SK-N-SH (cell line): Measurements from ENCODE around the gene TTC28. TPM values are rescaled to one million over a fixed set of nuclear protein-coding genes. Genes with fewer than 3 reads are reported as not detected.

Source experiments
- CTCF ChIA-PET: fragments of 300-600, 350-600 bp; formaldehyde crosslinking; extraction: SDS; loops from one replicate; lab custom pipeline; 2021; lab: Yijun Ruan, JAX
- POLR2A ChIA-PET: fragments of 350-600 bp; sonication (Branson Sonifier 250); formaldehyde crosslinking; extraction: SDS; loops from one replicate; lab custom pipeline; 2020; ENCODE audit warnings: antibody characterized with exemption, inconsistent platforms; lab: Yijun Ruan, JAX
- DNase-seq: peaks from one replicate; pipeline ENCODE4 v3.0.0; 2012
- H2AFZ ChIP-seq: fragments of 200-600 bp; sonication (generic); 2 replicates; pipeline ENCODE4 v1.8.1; 2016; ENCODE audit warnings: antibody characterized with exemption, mild to moderate bottlenecking, low read depth
- H3F3A ChIP-seq: fragments of 200-600 bp; sonication (generic); replicated peaks from 2 replicates; pipeline ENCODE3; 2016; ENCODE audit warnings: antibody characterized with exemption, mild to moderate bottlenecking; ENCODE audit not compliant: insufficient read depth
- H3K27ac ChIP-seq, 2 experiments: fragments of 200-500 bp in 1 of 2; fragments of 200-600 bp in 1 of 2; sonication (Bioruptor generic) in 1 of 2; sonication (generic), shearing (Covaris generic) in 1 of 2; 2 replicates each; pipeline versions ENCODE4 v1.5.1 to v1.6.1; 2014 to 2016; ENCODE audit warnings: low read depth in 2 of 2, inconsistent platforms in 1 of 2, low read length in 1 of 2, mild to moderate bottlenecking in 1 of 2, mixed read lengths in 1 of 2
- H3K27me3 ChIP-seq: fragments of 200-600 bp; sonication (generic), shearing (Covaris generic); 2 replicates; pipeline ENCODE4 v1.6.1; 2016; ENCODE audit warnings: mixed run types; ENCODE audit not compliant: insufficient read depth
- H3K36me3 ChIP-seq, 2 experiments: fragments of 200-500 bp in 1 of 2; fragments of 200-600 bp in 1 of 2; sonication (Bioruptor generic) in 1 of 2; sonication (generic) in 1 of 2; replicated peaks in 1 of 2; 2 replicates each; pipeline versions ENCODE3 to v1.5.1; 2014 to 2016; ENCODE audit warnings: low read length in 1 of 2, mild to moderate bottlenecking in 1 of 2; ENCODE audit not compliant: insufficient read depth in 2 of 2, control insufficient read depth in 1 of 2
- H3K4me1 ChIP-seq, 2 experiments: fragments of 200-500 bp in 1 of 2; fragments of 200-600 bp in 1 of 2; sonication (Bioruptor generic) in 1 of 2; sonication (generic), shearing (Covaris generic) in 1 of 2; 2 replicates each; pipeline versions ENCODE4 v1.5.1 to v1.6.1; 2014 to 2016; ENCODE audit warnings: low read depth in 1 of 2, low read length in 1 of 2, mixed run types in 1 of 2; ENCODE audit not compliant: insufficient read depth in 2 of 2, control insufficient read depth in 1 of 2
- H3K4me2 ChIP-seq: fragments of 200-600 bp; sonication (generic), shearing (Covaris generic); 2 replicates; pipeline ENCODE4 v1.6.1; 2017; ENCODE audit warnings: mixed run types
- H3K4me3 ChIP-seq, 2 experiments: fragments of 200-500 bp in 1 of 2; fragments of 200-600 bp in 1 of 2; sonication (Bioruptor generic) in 1 of 2; sonication (generic), shearing (Covaris generic) in 1 of 2; 2 replicates each; pipeline versions ENCODE4 v1.5.1 to v1.8.1; 2014 to 2016; ENCODE audit warnings: low read depth in 2 of 2, inconsistent platforms in 1 of 2, low read length in 1 of 2, mild to moderate bottlenecking in 1 of 2, mixed read lengths in 1 of 2, moderate library complexity in 1 of 2
- H3K79me2 ChIP-seq: fragments of 200-600 bp; sonication (generic); 2 replicates; pipeline ENCODE4 v1.8.1; 2017; ENCODE audit warnings: mild to moderate bottlenecking; ENCODE audit not compliant: insufficient read depth
- H3K9ac ChIP-seq: fragments of 200-600 bp; sonication (generic); 2 replicates; pipeline ENCODE4 v1.6.1; 2017; ENCODE audit warnings: mixed run types
- H3K9me2 ChIP-seq: fragments of 200-600 bp; sonication (generic); 2 replicates; pipeline ENCODE4 v1.6.1; 2017; ENCODE audit warnings: mixed run types
- H3K9me3 ChIP-seq: fragments of 200-600 bp; sonication (generic); 2 replicates; pipeline ENCODE4 v1.6.1; 2017; ENCODE audit warnings: mixed run types, mild to moderate bottlenecking, moderate library complexity
- H4K20me1 ChIP-seq: fragments of 200-600 bp; sonication (generic); 2 replicates; pipeline ENCODE4 v1.6.1; 2017; ENCODE audit warnings: mild to moderate bottlenecking, mixed run types; ENCODE audit not compliant: insufficient read depth
- ELF1 ChIP-seq: IDR thresholded peaks from 2 replicates; pipeline ENCODE4 v1.4.0; 2012
- FOSL2 ChIP-seq: IDR thresholded peaks from 2 replicates; pipeline ENCODE4 v1.4.0; 2012; ENCODE audit warnings: low read depth, mild to moderate bottlenecking, moderate library complexity, borderline replicate concordance
- FOXM1 ChIP-seq: IDR thresholded peaks from 2 replicates; pipeline ENCODE4 v1.4.0; 2012; ENCODE audit warnings: low read depth, mild to moderate bottlenecking
- GABPA ChIP-seq: IDR thresholded peaks from 2 replicates; pipeline ENCODE4 v1.4.0; 2012; ENCODE audit warnings: low read depth, mild to moderate bottlenecking
- GATA2 ChIP-seq: sonication (generic); formaldehyde crosslinking; IDR thresholded peaks from 2 replicates; pipeline ENCODE4 v1.5.0; 2020; ENCODE audit warnings: mild to moderate bottlenecking, missing genetic modification reagents
- JUND ChIP-seq: IDR thresholded peaks from 2 replicates; pipeline ENCODE4 v1.4.0; 2012
- MEF2A ChIP-seq: IDR thresholded peaks from 2 replicates; pipeline ENCODE4 v1.4.0; 2012; ENCODE audit warnings: low read depth, borderline replicate concordance
- MXI1 ChIP-seq: IDR thresholded peaks from 2 replicates; pipeline ENCODE4 v1.6.1; 2012; ENCODE audit warnings: mild to moderate bottlenecking, low read depth, low read length, improper control_type of control experiment
- NFIC ChIP-seq: IDR thresholded peaks from 2 replicates; pipeline ENCODE4 v1.4.0; 2012; ENCODE audit warnings: borderline replicate concordance
- NRF1 ChIP-seq: IDR thresholded peaks from 2 replicates; pipeline ENCODE4 v1.6.1; 2012; ENCODE audit warnings: low read depth, mild to moderate bottlenecking, low read length
- POLR2AphosphoS5 ChIP-seq: IDR thresholded peaks from 2 replicates; pipeline ENCODE4 v1.6.1; 2012; ENCODE audit warnings: low read depth, low read length
- RFX5 ChIP-seq: IDR thresholded peaks from 2 replicates; pipeline ENCODE4 v1.6.1; 2012; ENCODE audit warnings: mild to moderate bottlenecking, improper control_type of control experiment, low read length
- RXRA ChIP-seq: IDR thresholded peaks from 2 replicates; pipeline ENCODE4 v1.4.0; 2012; ENCODE audit warnings: low read depth, mild to moderate bottlenecking, borderline replicate concordance
- SMC3 ChIP-seq: IDR thresholded peaks from 2 replicates; pipeline ENCODE4 v1.6.1; 2012; ENCODE audit warnings: low read depth, low read length, improper control_type of control experiment
- TAF1 ChIP-seq: IDR thresholded peaks from 2 replicates; pipeline ENCODE4 v1.6.1; 2012; ENCODE audit warnings: low read depth, mild to moderate bottlenecking, low read length, moderate library complexity, borderline replicate concordance
- YY1 ChIP-seq: IDR thresholded peaks from 2 replicates; pipeline ENCODE4 v1.4.0; 2012; ENCODE audit warnings: low read depth, mild to moderate bottlenecking
- WGBS: methylation state at CpG from one replicate; pipeline ENCODE4 v1.1.6; 2017; ENCODE audit warnings: low lambda C conversion rate; 5-methylcytosine and 5-hydroxymethylcytosine counted together
- polyA plus RNA-seq, 3 experiments: library from polyadenylated mRNA; depleted of rRNA; stranded (reverse); fragments of >200 nt; gene quantifications; 2 replicates each; pipeline ENCODE4 v1.2.3, GENCODE V29; 2012
- TF ChIP-seq, protein P1 (sequence below): IDR thresholded peaks from 2 replicates; pipeline ENCODE4; 2012
- TF ChIP-seq, protein P2 (sequence below): fragments of 150-350 bp; IDR thresholded peaks from 2 replicates; pipeline ENCODE4 v1.6.1; 2016; ENCODE audit warnings: mild to moderate bottlenecking, low read depth, low read length
- TF ChIP-seq, protein P3 (sequence below): IDR thresholded peaks from 2 replicates; pipeline ENCODE4 v1.4.0; 2012; ENCODE audit warnings: low read depth, borderline replicate concordance
- TF ChIP-seq, protein P4 (sequence below): IDR thresholded peaks from 2 replicates; pipeline ENCODE4 v1.4.0; 2012; ENCODE audit warnings: low read depth, borderline replicate concordance
- TF ChIP-seq, protein P5 (sequence below): fragments of 200-600 bp; sonication (generic); IDR thresholded peaks from 2 replicates; pipeline ENCODE4 v1.6.1; 2017; ENCODE audit warnings: antibody characterized with exemption, mild to moderate bottlenecking, moderate library complexity
- TF ChIP-seq, protein P6 (sequence below): IDR thresholded peaks from 2 replicates; pipeline ENCODE4 v1.4.0; 2012; ENCODE audit warnings: low read depth

The TTC28 gene
- polyA plus RNA-seq, 1 of the 3 experiments (the other 2 are of a cell fraction): 5.9 TPM

DNA sequence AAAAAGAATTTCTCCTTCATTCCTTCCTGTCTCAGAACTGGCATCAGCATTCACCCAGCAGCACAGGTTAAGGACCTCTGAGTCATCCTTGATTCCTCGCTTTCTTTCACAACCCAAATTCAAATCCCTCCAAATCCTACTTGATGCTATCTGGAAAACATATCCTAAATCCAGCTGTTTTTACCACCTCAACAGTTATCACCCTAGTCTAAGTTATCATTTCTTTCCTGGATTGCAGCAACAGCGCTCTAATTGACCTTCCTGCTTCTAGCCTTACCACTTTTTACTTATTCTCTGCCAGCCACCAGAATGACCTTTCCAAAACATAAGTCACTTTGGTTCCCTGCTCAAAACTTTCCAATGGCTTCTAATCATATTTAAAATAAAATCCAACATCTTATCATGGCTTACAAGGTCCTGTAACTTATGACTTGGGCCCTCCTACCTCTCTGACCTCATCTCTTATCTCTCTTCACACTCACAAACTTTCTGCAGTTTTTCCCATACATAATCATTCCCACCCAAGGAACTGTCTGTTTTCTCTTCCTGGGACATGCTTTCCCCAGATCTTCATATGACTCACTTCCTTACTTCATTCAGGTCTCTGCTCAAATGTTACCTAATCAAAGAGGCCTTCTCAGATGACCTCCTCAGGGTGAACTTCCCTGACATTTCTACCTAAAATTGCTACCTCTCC is 119.4 kb downstream of the TTC28 start (continued):
- no peak for TF ChIP-seq YY1
- no peak for TF ChIP-seq SMC3
- 0 out of 2 replicates have a peak, but pooled peaks have one; percentile 8 for TF ChIP-seq RXRA
- TF ChIP-seq, protein P1, sequence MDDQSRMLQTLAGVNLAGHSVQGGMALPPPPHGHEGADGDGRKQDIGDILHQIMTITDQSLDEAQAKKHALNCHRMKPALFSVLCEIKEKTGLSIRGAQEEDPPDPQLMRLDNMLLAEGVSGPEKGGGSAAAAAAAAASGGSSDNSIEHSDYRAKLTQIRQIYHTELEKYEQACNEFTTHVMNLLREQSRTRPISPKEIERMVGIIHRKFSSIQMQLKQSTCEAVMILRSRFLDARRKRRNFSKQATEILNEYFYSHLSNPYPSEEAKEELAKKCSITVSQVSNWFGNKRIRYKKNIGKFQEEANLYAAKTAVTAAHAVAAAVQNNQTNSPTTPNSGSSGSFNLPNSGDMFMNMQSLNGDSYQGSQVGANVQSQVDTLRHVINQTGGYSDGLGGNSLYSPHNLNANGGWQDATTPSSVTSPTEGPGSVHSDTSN: no peak
- no peak for TF ChIP-seq MXI1
- TF ChIP-seq, protein P2, sequence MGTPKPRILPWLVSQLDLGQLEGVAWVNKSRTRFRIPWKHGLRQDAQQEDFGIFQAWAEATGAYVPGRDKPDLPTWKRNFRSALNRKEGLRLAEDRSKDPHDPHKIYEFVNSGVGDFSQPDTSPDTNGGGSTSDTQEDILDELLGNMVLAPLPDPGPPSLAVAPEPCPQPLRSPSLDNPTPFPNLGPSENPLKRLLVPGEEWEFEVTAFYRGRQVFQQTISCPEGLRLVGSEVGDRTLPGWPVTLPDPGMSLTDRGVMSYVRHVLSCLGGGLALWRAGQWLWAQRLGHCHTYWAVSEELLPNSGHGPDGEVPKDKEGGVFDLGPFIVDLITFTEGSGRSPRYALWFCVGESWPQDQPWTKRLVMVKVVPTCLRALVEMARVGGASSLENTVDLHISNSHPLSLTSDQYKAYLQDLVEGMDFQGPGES: no peak
- no peak for TF ChIP-seq ELF1
- no peak for TF ChIP-seq GABPA
- TF ChIP-seq MEF2A: no peak

DNA sequence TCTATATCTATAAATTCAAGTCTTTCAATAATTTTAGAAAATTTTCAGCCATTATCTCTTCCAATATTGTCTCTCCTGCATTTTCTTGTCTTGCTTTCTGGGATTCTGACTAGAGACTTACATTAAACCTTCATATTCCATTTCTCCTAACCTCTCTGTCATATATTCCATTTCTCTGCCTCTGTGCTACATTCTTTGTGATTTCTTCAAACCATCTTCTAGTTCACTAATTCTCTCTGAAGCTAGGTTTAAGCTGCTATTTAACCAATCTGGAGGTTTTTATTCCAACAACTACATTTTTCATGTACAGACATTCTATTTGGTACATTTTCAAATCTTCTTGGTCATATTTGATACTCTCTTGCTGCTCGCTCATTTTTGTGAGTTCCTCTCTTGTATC is 122.5 kb downstream of the TTC28 start:
- Histone ChIP-seq H3K4me3 (no peak overlapping the region), H2AFZ (no peak overlapping the region), H3F3A (peaks cover 12% of the 10 kb centered on the region), H3K27ac (no peak overlapping the region), H4K20me1 (no peaks in the 10 kb centered on the region), H3K4me1 (peaks cover 0 to 11% of the 10 kb centered on the region in 2 experiments; a peak in 1 of 4 replicates), H3K9me2 (no peaks in the 10 kb centered on the region), H3K9ac (no peak overlapping the region), H3K27me3 (no peaks in the 10 kb centered on the region), H3K4me2 (no peak overlapping the region), H3K79me2 (peaks cover 3% of the 10 kb centered on the region), H3K9me3 (no peaks in the 10 kb centered on the region), H3K36me3 (no peaks in the 10 kb centered on the region)
- WGBS: 98% methylated on average over 1 of the region's 1 CpG
- ChIA-PET POLR2A (no interaction called here), CTCF (no interaction called here)
- DNase-seq: no peak
- TF ChIP-seq FOSL2: no peak
- TF ChIP-seq, protein P3, sequence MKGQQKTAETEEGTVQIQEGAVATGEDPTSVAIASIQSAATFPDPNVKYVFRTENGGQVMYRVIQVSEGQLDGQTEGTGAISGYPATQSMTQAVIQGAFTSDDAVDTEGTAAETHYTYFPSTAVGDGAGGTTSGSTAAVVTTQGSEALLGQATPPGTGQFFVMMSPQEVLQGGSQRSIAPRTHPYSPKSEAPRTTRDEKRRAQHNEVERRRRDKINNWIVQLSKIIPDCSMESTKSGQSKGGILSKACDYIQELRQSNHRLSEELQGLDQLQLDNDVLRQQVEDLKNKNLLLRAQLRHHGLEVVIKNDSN: no peak
- TF ChIP-seq, protein P1: no peak
- no peak for TF ChIP-seq FOXM1
- TF ChIP-seq, protein P4, sequence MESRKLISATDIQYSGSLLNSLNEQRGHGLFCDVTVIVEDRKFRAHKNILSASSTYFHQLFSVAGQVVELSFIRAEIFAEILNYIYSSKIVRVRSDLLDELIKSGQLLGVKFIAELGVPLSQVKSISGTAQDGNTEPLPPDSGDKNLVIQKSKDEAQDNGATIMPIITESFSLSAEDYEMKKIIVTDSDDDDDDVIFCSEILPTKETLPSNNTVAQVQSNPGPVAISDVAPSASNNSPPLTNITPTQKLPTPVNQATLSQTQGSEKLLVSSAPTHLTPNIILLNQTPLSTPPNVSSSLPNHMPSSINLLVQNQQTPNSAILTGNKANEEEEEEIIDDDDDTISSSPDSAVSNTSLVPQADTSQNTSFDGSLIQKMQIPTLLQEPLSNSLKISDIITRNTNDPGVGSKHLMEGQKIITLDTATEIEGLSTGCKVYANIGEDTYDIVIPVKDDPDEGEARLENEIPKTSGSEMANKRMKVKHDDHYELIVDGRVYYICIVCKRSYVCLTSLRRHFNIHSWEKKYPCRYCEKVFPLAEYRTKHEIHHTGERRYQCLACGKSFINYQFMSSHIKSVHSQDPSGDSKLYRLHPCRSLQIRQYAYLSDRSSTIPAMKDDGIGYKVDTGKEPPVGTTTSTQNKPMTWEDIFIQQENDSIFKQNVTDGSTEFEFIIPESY: no peak
- TF ChIP-seq RFX5: no peak
- TF ChIP-seq GATA2: no peak
- TF ChIP-seq, protein P5, sequence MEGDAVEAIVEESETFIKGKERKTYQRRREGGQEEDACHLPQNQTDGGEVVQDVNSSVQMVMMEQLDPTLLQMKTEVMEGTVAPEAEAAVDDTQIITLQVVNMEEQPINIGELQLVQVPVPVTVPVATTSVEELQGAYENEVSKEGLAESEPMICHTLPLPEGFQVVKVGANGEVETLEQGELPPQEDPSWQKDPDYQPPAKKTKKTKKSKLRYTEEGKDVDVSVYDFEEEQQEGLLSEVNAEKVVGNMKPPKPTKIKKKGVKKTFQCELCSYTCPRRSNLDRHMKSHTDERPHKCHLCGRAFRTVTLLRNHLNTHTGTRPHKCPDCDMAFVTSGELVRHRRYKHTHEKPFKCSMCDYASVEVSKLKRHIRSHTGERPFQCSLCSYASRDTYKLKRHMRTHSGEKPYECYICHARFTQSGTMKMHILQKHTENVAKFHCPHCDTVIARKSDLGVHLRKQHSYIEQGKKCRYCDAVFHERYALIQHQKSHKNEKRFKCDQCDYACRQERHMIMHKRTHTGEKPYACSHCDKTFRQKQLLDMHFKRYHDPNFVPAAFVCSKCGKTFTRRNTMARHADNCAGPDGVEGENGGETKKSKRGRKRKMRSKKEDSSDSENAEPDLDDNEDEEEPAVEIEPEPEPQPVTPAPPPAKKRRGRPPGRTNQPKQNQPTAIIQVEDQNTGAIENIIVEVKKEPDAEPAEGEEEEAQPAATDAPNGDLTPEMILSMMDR: no peak
- no peak for TF ChIP-seq POLR2AphosphoS5
- TF ChIP-seq ELF1: no peak
- TF ChIP-seq NFIC: no peak
- no peak for TF ChIP-seq JUND
- TF ChIP-seq TAF1: no peak
- TF ChIP-seq SMC3: no peak
- TF ChIP-seq, protein P6, sequence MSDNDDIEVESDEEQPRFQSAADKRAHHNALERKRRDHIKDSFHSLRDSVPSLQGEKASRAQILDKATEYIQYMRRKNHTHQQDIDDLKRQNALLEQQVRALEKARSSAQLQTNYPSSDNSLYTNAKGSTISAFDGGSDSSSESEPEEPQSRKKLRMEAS: no peak
- TF ChIP-seq NRF1: no peak
- TF ChIP-seq YY1: no peak
- no peak for TF ChIP-seq MXI1
